ENCODE results near the gene NTN4. TPM values are rescaled to one million over a fixed set of nuclear protein-coding genes. Genes with fewer than 3 reads are reported as not detected.

The NTN4 gene
- total RNA-seq, 1 donor from 2014 or later: 120 TPM

- H3K4me3 ChIP-seq (ENCODE audit: low read depth, low read length): no peak overlapping the region
- TF ChIP-seq, protein P1, sequence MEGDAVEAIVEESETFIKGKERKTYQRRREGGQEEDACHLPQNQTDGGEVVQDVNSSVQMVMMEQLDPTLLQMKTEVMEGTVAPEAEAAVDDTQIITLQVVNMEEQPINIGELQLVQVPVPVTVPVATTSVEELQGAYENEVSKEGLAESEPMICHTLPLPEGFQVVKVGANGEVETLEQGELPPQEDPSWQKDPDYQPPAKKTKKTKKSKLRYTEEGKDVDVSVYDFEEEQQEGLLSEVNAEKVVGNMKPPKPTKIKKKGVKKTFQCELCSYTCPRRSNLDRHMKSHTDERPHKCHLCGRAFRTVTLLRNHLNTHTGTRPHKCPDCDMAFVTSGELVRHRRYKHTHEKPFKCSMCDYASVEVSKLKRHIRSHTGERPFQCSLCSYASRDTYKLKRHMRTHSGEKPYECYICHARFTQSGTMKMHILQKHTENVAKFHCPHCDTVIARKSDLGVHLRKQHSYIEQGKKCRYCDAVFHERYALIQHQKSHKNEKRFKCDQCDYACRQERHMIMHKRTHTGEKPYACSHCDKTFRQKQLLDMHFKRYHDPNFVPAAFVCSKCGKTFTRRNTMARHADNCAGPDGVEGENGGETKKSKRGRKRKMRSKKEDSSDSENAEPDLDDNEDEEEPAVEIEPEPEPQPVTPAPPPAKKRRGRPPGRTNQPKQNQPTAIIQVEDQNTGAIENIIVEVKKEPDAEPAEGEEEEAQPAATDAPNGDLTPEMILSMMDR (conservative IDR thresholded peaks at IDR 0.05; ENCODE audit: low read depth, low read length): no peak
- no peak for DNase-seq (ENCODE audit: low read depth)
Observed at GRCh38 chr12:95633732-95634465, 156.7 kb downstream of the NTN4 start.

- TF ChIP-seq, protein P1 (conservative IDR thresholded peaks at IDR 0.05; ENCODE audit: low read depth, low read length): no peak
- H3K4me3 ChIP-seq (ENCODE audit: low read depth, low read length): no peak overlapping the region
- DNase-seq (ENCODE audit: low read depth): peak; percentile 94
Observed at GRCh38 chr12:95633049-95633731, 157.4 kb downstream of the NTN4 start.

DNA sequence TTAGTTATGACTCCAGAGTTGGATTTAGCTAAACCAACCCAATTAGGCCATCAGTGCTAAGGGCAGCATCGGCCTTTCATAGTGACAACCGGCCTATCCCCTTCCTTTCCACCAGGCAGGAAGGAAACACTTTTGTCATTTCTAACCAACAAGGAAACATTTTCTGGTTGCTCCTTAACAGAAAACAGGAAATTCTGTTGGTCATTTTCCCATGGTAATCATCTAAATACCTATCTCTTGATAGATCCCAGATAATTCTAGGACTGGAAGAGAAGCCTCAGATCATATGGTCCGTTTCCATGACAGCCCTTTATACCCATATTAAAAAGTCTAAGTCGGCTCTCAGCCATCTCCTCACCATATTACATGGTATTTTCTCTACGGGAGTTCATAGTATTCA, 160.1 kb downstream of the NTN4 start:
- no peak overlapping the region for H3K4me3 ChIP-seq (ENCODE audit: low read depth, low read length)
- TF ChIP-seq, protein P1 (conservative IDR thresholded peaks at IDR 0.05; ENCODE audit: low read depth, low read length): no peak
- no peak for DNase-seq (ENCODE audit: low read depth)

DNA sequence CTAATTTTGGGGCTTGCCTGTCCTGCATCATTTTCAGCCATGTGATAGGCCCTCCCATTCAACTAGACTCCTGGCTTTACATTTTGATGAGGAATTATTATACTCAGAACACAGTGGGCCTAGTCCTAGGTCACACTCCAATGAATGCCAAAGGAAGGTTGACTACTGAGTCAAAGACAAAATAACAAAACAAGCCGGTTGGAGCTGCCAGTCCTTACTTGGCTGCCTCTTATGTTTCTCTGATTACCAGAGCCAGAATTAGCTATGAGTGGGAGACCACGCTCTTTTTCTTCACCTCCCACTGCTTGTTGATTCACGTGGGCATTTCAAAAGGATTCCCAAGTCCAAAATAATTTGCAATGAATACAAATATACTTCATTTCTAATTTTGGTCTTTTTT, 161.2 kb downstream of the NTN4 start:
- TF ChIP-seq, protein P1 (conservative IDR thresholded peaks at IDR 0.05; ENCODE audit: low read depth, low read length): no peak
- H3K4me3 ChIP-seq (ENCODE audit: low read depth, low read length): no peak overlapping the region
- DNase-seq (ENCODE audit: low read depth): no peak

GRCh38 chr12:95626854-95627253, 163.7 kb downstream of the NTN4 start:
- TF ChIP-seq, protein P1 (conservative IDR thresholded peaks at IDR 0.05; ENCODE audit: low read depth, low read length): no peak
- no peak for DNase-seq (ENCODE audit: low read depth)
- H3K4me3 ChIP-seq (ENCODE audit: low read depth, low read length): no peak overlapping the region

GRCh38 chr12:95625012-95625411, 165.6 kb downstream of the NTN4 start:
- TF ChIP-seq, protein P1 (conservative IDR thresholded peaks at IDR 0.05; ENCODE audit: low read depth, low read length): no peak
- no peak for DNase-seq (ENCODE audit: low read depth)
- H3K4me3 ChIP-seq (ENCODE audit: low read depth, low read length): no peak overlapping the region

Measured in epithelial cell of proximal tubule (primary cell).